ENCODE results near the gene SCYL1. TPM values are rescaled to one million over a fixed set of nuclear protein-coding genes. Genes with fewer than 3 reads are reported as not detected.

The SCYL1 gene
- polyA plus RNA-seq, 6 donors from 2014 or later = 21.8 to 40.0 (median 27.2) TPM

GRCh38 chr11:65489035-65489705 lies 35.7 kb upstream of the SCYL1 start:
- ATAC-seq (ENCODE audit: low read depth in 2 of 2) (no peak), DNase-seq (no peak)
- Mint-ChIP-seq H3K27me3 (no peaks in the 10 kb centered on the region), H3K27ac (peak overlapping the region in 1 of 6 donors; percentile 63), H3K36me3 (no peaks in the 10 kb centered on the region), H3K4me3 (no peak overlapping the region), H3K4me1 (peaks cover 45 to 59% (median 57%) of the 10 kb centered on the region in 3 donors), H3K9me3 (no peaks in the 10 kb centered on the region)

GRCh38 chr11:65489706-65490320 lies 35.1 kb upstream of the SCYL1 start:
- peak overlapping the region in 1 of 8 donors; percentile 56 for H3K4me3 Mint-ChIP-seq
- H3K27ac Mint-ChIP-seq = peak overlapping the region in 1 of 6 donors; percentile 47
- no peak for DNase-seq
- no peaks in the 10 kb centered on the region for H3K27me3 Mint-ChIP-seq
- peaks cover 49 to 64% (median 63%) of the 10 kb centered on the region in 3 donors for H3K4me1 Mint-ChIP-seq
- ATAC-seq (ENCODE audit: low read depth in 2 of 2) = no peak
- no peaks in the 10 kb centered on the region for H3K9me3 Mint-ChIP-seq
- no peaks in the 10 kb centered on the region for H3K36me3 Mint-ChIP-seq

- no peaks in the 10 kb centered on the region for H3K9me3 Mint-ChIP-seq
- H3K4me3 Mint-ChIP-seq = peak overlapping the region in 2 of 8 donors; percentile 15 to 53
- DNase-seq (no peak), ATAC-seq (ENCODE audit: low read depth in 2 of 2) (no peak)
- peak overlapping the region in 1 of 6 donors; percentile 88 for H3K27ac Mint-ChIP-seq
- H3K4me1 Mint-ChIP-seq = peaks cover 49 to 69% (median 64%) of the 10 kb centered on the region in 3 donors
- no peaks in the 10 kb centered on the region for H3K36me3 Mint-ChIP-seq
- no peaks in the 10 kb centered on the region for H3K27me3 Mint-ChIP-seq
Measured at GRCh38 chr11:65491163-65491465, 33.8 kb upstream of the SCYL1 start.

- H3K27ac Mint-ChIP-seq = peak overlapping the region in 5 of 6 donors; percentile 13 to 88 (median 53)
- H3K9me3 Mint-ChIP-seq = no peaks in the 10 kb centered on the region
- H3K4me1 Mint-ChIP-seq = peaks cover 50 to 76% (median 71%) of the 10 kb centered on the region in 3 donors
- peak; percentile 44 to 45 for ATAC-seq (ENCODE audit: low read depth in 2 of 2)
- H3K4me3 Mint-ChIP-seq = peak overlapping the region in 5 of 8 donors; percentile 27 to 45 (median 38)
- no peaks in the 10 kb centered on the region for H3K36me3 Mint-ChIP-seq
- H3K27me3 Mint-ChIP-seq = no peaks in the 10 kb centered on the region
- no peak for DNase-seq
Measured at GRCh38 chr11:65491614-65492386, 33.1 kb upstream of the SCYL1 start.

- Mint-ChIP-seq H3K9me3 (no peaks in the 10 kb centered on the region), H3K36me3 (no peaks in the 10 kb centered on the region), H3K4me3 (peak overlapping the region in 6 of 8 donors; percentile 27 to 59 (median 42)), H3K4me1 (peaks cover 55 to 76% (median 74%) of the 10 kb centered on the region in 3 donors), H3K27ac (peak overlapping the region in 5 of 6 donors; percentile 13 to 88 (median 44)), H3K27me3 (no peaks in the 10 kb centered on the region)
- ATAC-seq (ENCODE audit: low read depth in 2 of 2) (no peak), DNase-seq (no peak)
Measured at GRCh38 chr11:65492387-65492636, 32.6 kb upstream of the SCYL1 start.

GRCh38 chr11:65492637-65493366 lies 32.1 kb upstream of the SCYL1 start:
- Mint-ChIP-seq H3K4me1 (peaks cover 54 to 72% (median 69%) of the 10 kb centered on the region in 3 donors), H3K9me3 (no peaks in the 10 kb centered on the region), H3K27me3 (no peaks in the 10 kb centered on the region), H3K27ac (peak overlapping the region; percentile 35 to 91 (median 53)), H3K36me3 (no peaks in the 10 kb centered on the region), H3K4me3 (peak overlapping the region in 6 of 8 donors; percentile 27 to 59 (median 42))
- no peak for DNase-seq
- ATAC-seq (ENCODE audit: low read depth in 2 of 2) = no peak

GRCh38 chr11:65493367-65494176 lies 31.3 kb upstream of the SCYL1 start:
- Mint-ChIP-seq H3K4me1 (peaks cover 50 to 64% (median 62%) of the 10 kb centered on the region in 3 donors), H3K36me3 (no peaks in the 10 kb centered on the region), H3K27me3 (no peaks in the 10 kb centered on the region), H3K9me3 (no peaks in the 10 kb centered on the region), H3K27ac (peak overlapping the region in 5 of 6 donors; percentile 44 to 91 (median 57)), H3K4me3 (peak overlapping the region in 5 of 8 donors; percentile 27 to 58 (median 39))
- DNase-seq = no peak
- ATAC-seq (ENCODE audit: low read depth in 2 of 2) = no peak

- Mint-ChIP-seq H3K4me3 (no peak overlapping the region), H3K9me3 (no peaks in the 10 kb centered on the region), H3K36me3 (no peaks in the 10 kb centered on the region), H3K4me1 (peaks cover 39 to 48% (median 41%) of the 10 kb centered on the region in 3 donors), H3K27ac (no peak overlapping the region), H3K27me3 (no peaks in the 10 kb centered on the region)
- DNase-seq (no peak), ATAC-seq (ENCODE audit: low read depth in 2 of 2) (no peak)
Measured at GRCh38 chr11:65496304-65497140, 28.4 kb upstream of the SCYL1 start.

- Mint-ChIP-seq H3K36me3 (no peaks in the 10 kb centered on the region), H3K4me3 (no peak overlapping the region), H3K27me3 (no peaks in the 10 kb centered on the region), H3K9me3 (no peaks in the 10 kb centered on the region), H3K4me1 (peaks cover 32 to 39% (median 37%) of the 10 kb centered on the region in 3 donors), H3K27ac (no peak overlapping the region)
- DNase-seq (peak; percentile 97), ATAC-seq (ENCODE audit: low read depth in 2 of 2) (peak; percentile 76 to 81)
Measured at GRCh38 chr11:65497141-65498041, 27.5 kb upstream of the SCYL1 start.

GRCh38 chr11:65498042-65498726 lies 26.7 kb upstream of the SCYL1 start:
- Mint-ChIP-seq H3K27me3 (no peaks in the 10 kb centered on the region), H3K27ac (no peak overlapping the region), H3K4me3 (no peak overlapping the region), H3K9me3 (no peaks in the 10 kb centered on the region), H3K36me3 (no peaks in the 10 kb centered on the region), H3K4me1 (peaks cover 24 to 35% (median 34%) of the 10 kb centered on the region in 3 donors)
- peak; percentile 48 for DNase-seq
- peak; percentile 24 to 40 for ATAC-seq (ENCODE audit: low read depth in 2 of 2)

- DNase-seq (no peak), ATAC-seq (ENCODE audit: low read depth in 2 of 2) (no peak)
- H3K4me1 Mint-ChIP-seq = peaks cover 25 to 35% (median 34%) of the 10 kb centered on the region in 3 donors
- peaks cover 0 to 3% of the 10 kb centered on the region in 2 donors for H3K36me3 Mint-ChIP-seq
- no peaks in the 10 kb centered on the region for H3K9me3 Mint-ChIP-seq
- H3K4me3 Mint-ChIP-seq = no peak overlapping the region
- no peaks in the 10 kb centered on the region for H3K27me3 Mint-ChIP-seq
- H3K27ac Mint-ChIP-seq = no peak overlapping the region
Measured at GRCh38 chr11:65498727-65498976, 26.2 kb upstream of the SCYL1 start.
